ENCODE measurements around the gene TRIM42. TPM values are rescaled to one million over a fixed set of nuclear protein-coding genes. Genes with fewer than 3 reads are reported as not detected.

The TRIM42 gene
- total and polyA plus RNA-seq, 2 donors (not counting 1 experiment from before 2014, with no cell fraction given) = not detected

GRCh38 chr3:140710711-140711389 lies 33.0 kb downstream of the TRIM42 start:
- Histone ChIP-seq H3K79me2 (ENCODE audit: control insufficient read depth, insufficient read depth, low read length) (no peaks in the 10 kb centered on the region), H3K4me3 (ENCODE audit: control extremely low read depth in 1 of 5, extremely low read depth in 1 of 5, insufficient read depth in 1 of 5, low read depth in 2 of 5, low read length in 4 of 5) (no peak overlapping the region), H3K27ac (ENCODE audit: low read length in 2 of 2) (no peak overlapping the region), H2AFZ (ENCODE audit: insufficient read depth, low read depth, low read length, poor library complexity, severe bottlenecking) (no peak overlapping the region), H3K36me3 (replicated peaks in 1 of 2; ENCODE audit: control extremely low read depth in 1 of 2, control insufficient read depth in 1 of 2, extremely low read depth in 1 of 2, insufficient read depth in 2 of 2, low read length in 1 of 2) (no peaks in the 10 kb centered on the region), H3K27me3 (replicated peaks in 1 of 4; ENCODE audit: control extremely low read depth in 1 of 4, control insufficient read depth in 3 of 4, insufficient read depth in 4 of 4, low read length in 3 of 4) (peaks cover 0 to 4% (median 0%) of the 10 kb centered on the region in 4 experiments), H3K9ac (ENCODE audit: low read length) (no peak overlapping the region), H3K4me2 (replicated peaks; ENCODE audit: low read depth, low read length, poor library complexity, severe bottlenecking) (no peak overlapping the region), H4K20me1 (ENCODE audit: control insufficient read depth, insufficient read depth, low read length, poor library complexity, severe bottlenecking) (no peaks in the 10 kb centered on the region), H3K9me3 (ENCODE audit: control extremely low read depth in 1 of 3, control insufficient read depth in 2 of 3, insufficient read depth in 1 of 3, low read length in 2 of 3) (peaks cover 0 to 2% (median 0%) of the 10 kb centered on the region in 3 donors), H3K4me1 (ENCODE audit: control insufficient read depth in 2 of 2, insufficient read depth in 2 of 2, low read length in 2 of 2) (no peaks in the 10 kb centered on the region)
- WGBS (ENCODE audit: insufficient coverage) = 100% methylated on average over 2 of the region's 2 CpGs
- H3K9me3 Mint-ChIP-seq (ENCODE audit: insufficient read depth) = no peaks in the 10 kb centered on the region
- no peaks in the 10 kb centered on the region for H3K27me3 Mint-ChIP-seq
- no peak for ATAC-seq (ENCODE audit: low read depth)
- DNase-seq = no peak
- intact Hi-C loops (cut with micrococcal nuclease) = no loop called here
- H3K4me3 Mint-ChIP-seq = no peak overlapping the region
- no peak overlapping the region for H3K27ac Mint-ChIP-seq
- CTCF ChIA-PET = no interaction called here
- TF ChIP-seq EZH2 (IDR thresholded peaks at IDR 0.05; ENCODE audit: borderline replicate concordance, insufficient read depth, low read depth, low read length, poor library complexity, severe bottlenecking) = no peak
- TF ChIP-seq, protein P1, sequence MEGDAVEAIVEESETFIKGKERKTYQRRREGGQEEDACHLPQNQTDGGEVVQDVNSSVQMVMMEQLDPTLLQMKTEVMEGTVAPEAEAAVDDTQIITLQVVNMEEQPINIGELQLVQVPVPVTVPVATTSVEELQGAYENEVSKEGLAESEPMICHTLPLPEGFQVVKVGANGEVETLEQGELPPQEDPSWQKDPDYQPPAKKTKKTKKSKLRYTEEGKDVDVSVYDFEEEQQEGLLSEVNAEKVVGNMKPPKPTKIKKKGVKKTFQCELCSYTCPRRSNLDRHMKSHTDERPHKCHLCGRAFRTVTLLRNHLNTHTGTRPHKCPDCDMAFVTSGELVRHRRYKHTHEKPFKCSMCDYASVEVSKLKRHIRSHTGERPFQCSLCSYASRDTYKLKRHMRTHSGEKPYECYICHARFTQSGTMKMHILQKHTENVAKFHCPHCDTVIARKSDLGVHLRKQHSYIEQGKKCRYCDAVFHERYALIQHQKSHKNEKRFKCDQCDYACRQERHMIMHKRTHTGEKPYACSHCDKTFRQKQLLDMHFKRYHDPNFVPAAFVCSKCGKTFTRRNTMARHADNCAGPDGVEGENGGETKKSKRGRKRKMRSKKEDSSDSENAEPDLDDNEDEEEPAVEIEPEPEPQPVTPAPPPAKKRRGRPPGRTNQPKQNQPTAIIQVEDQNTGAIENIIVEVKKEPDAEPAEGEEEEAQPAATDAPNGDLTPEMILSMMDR (IDR thresholded peaks at IDR 0.05) = no peak
- POLR2A ChIA-PET = no interaction called here
- H3K4me1 Mint-ChIP-seq = no peaks in the 10 kb centered on the region

DNA sequence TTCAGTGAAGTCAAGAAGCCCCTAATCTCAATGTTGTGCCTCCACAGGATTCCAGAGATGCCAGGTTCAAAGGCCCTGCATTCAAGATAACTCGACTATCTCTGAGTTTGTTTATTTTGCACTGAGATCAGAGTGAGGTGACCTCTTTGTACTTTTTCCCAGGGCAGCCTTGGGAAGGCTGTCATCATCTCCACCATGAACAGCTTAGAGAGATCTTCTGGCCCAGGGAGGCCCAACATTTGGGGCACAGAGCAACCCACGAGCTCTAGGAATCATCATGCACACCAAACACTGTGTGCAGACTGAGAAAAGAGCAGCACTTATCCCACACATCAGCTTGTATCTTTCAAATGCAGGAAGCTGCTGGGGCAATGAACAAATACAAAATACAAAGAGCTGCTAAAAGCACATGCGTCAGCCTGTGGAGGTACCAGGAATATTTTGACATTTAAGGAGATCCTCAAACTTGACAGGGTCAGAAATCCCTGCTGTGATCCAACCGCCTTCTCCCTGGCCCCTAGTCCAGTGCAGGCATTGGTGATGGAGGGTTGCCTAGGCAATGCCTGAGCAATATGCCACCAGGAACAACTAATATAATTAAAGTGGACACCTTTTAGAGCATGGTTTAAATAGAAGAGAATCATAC lies 33.6 kb downstream of the TRIM42 start:
- H3K4me3 Mint-ChIP-seq = no peak overlapping the region
- ChIA-PET CTCF (no interaction called here), POLR2A (no interaction called here)
- H3K27ac ChIP-seq (ENCODE audit: low read length in 2 of 2) = no peak overlapping the region
- no peak overlapping the region for H3K9ac ChIP-seq (ENCODE audit: low read length)
- 83% methylated on average over 2 of the region's 4 CpGs for WGBS (ENCODE audit: insufficient coverage)
- H3K4me3 ChIP-seq (ENCODE audit: control extremely low read depth in 1 of 5, extremely low read depth in 1 of 5, insufficient read depth in 1 of 5, low read depth in 2 of 5, low read length in 4 of 5) = no peak overlapping the region
- no peak overlapping the region for H3K4me2 ChIP-seq (replicated peaks; ENCODE audit: low read depth, low read length, poor library complexity, severe bottlenecking)
- no peaks in the 10 kb centered on the region for H4K20me1 ChIP-seq (ENCODE audit: control insufficient read depth, insufficient read depth, low read length, poor library complexity, severe bottlenecking)
- ATAC-seq (ENCODE audit: low read depth) (no peak), DNase-seq (no peak)
- no peak for TF ChIP-seq EZH2 (IDR thresholded peaks at IDR 0.05; ENCODE audit: borderline replicate concordance, insufficient read depth, low read depth, low read length, poor library complexity, severe bottlenecking)
- TF ChIP-seq, protein P1 (IDR thresholded peaks at IDR 0.05) = no peak
- H2AFZ ChIP-seq (ENCODE audit: insufficient read depth, low read depth, low read length, poor library complexity, severe bottlenecking) = no peak overlapping the region
- H3K36me3 ChIP-seq (replicated peaks in 1 of 2; ENCODE audit: control extremely low read depth in 1 of 2, control insufficient read depth in 1 of 2, extremely low read depth in 1 of 2, insufficient read depth in 2 of 2, low read length in 1 of 2) = no peaks in the 10 kb centered on the region
- H3K4me1 Mint-ChIP-seq = peaks cover 1% of the 10 kb centered on the region
- no peak overlapping the region for H3K27ac Mint-ChIP-seq
- no peaks in the 10 kb centered on the region for H3K27me3 Mint-ChIP-seq
- H3K27me3 ChIP-seq (replicated peaks in 1 of 4; ENCODE audit: control extremely low read depth in 1 of 4, control insufficient read depth in 3 of 4, insufficient read depth in 4 of 4, low read length in 3 of 4) = peaks cover 0 to 4% (median 0%) of the 10 kb centered on the region in 4 experiments
- no peaks in the 10 kb centered on the region for H3K9me3 ChIP-seq (ENCODE audit: control extremely low read depth in 1 of 3, control insufficient read depth in 2 of 3, insufficient read depth in 1 of 3, low read length in 2 of 3)
- H3K79me2 ChIP-seq (ENCODE audit: control insufficient read depth, insufficient read depth, low read length) = no peaks in the 10 kb centered on the region
- H3K4me1 ChIP-seq (ENCODE audit: control insufficient read depth in 2 of 2, insufficient read depth in 2 of 2, low read length in 2 of 2) = no peaks in the 10 kb centered on the region
- intact Hi-C loops (cut with micrococcal nuclease) = no loop called here
- H3K9me3 Mint-ChIP-seq (ENCODE audit: insufficient read depth) = no peaks in the 10 kb centered on the region

Measured in B cell (primary cell).